Measurements from ENCODE around the gene DCLRE1B. TPM values are rescaled to one million over a fixed set of nuclear protein-coding genes. Genes with fewer than 3 reads are reported as not detected.
A peak's percentile ranks its signal among the peaks of the same experiment; 100 is the strongest.

The DCLRE1B gene
- total RNA-seq, 2 donors from 2014 or later: 13.8 to 17.8 TPM

DNA sequence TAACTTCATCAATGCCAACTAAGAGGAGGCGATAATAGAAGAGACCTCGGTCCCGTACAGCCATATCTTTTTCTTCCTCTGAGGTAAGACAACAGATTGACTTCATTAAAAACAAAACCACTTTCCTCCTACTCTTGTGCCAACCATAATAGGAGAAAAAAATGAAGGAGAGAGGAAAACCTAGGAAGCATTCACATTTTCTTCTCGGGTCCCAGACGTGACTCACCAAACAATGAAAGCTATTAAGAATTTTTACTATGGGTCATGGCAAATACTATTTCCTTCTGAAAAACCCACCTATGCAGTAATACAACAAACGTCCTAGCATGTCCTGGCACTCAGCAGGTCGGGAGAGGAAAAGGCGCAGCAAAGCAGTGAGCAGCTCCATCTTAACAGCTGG, 9.2 kb upstream of the DCLRE1B start:
- Mint-ChIP-seq H3K9me3 (no peaks in the 10 kb centered on the region), H3K36me3 (ENCODE audit: insufficient read depth in 2 of 2) (peaks cover 11 to 22% of the 10 kb centered on the region in 2 donors), H3K27ac (no peak overlapping the region), H3K27me3 (ENCODE audit: low read depth) (no peaks in the 10 kb centered on the region), H3K4me3 (no peak overlapping the region), H3K4me1 (ENCODE audit: low read depth) (peaks cover 34% of the 10 kb centered on the region)
- ATAC-seq (replicated peaks in 1 of 2) (no peak), DNase-seq (no peak)

DNA sequence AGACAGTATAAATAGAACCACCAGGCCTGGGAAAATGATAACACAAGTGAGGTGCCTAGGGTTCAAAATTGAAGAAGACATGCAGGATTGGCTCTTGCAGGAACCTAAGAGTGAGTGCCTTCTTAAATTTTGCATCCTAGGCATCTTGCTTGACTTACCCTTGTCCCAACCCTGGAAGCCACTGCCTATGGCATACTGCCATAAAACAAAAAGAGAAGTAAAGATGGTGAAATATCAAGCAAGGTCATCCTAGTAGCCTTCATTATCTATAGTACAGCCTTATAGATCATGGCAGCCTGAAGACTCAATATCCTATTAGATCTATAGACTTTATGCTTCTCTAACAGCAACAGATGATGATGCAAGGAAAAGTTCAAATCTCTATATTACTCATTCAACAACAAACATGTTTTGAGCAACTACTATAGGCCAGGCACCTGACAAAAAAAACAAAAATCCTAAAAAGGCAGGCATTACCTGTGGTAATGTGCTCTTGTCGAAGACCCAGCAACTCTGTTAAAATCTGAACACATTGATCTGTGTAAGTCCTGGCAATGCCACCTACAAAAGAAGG, 6.8 kb upstream of the DCLRE1B start:
- peak overlapping the region; percentile 94 for H3K27ac Mint-ChIP-seq

GRCh38 chr1:113899111-113899510, 6.0 kb upstream of the DCLRE1B start:
- H3K27me3 Mint-ChIP-seq (ENCODE audit: low read depth): no peaks in the 10 kb centered on the region
- peak overlapping the region; percentile 94 for H3K27ac Mint-ChIP-seq
- H3K9me3 Mint-ChIP-seq: no peaks in the 10 kb centered on the region
- H3K4me3 Mint-ChIP-seq: peak overlapping the region in 1 of 2 donors; percentile 48
- H3K36me3 Mint-ChIP-seq (ENCODE audit: insufficient read depth in 2 of 2): peaks cover 19 to 27% of the 10 kb centered on the region in 2 donors
- H3K4me1 Mint-ChIP-seq (ENCODE audit: low read depth): peaks cover 65% of the 10 kb centered on the region
- ATAC-seq (replicated peaks in 1 of 2) (no peak), DNase-seq (no peak)

More for the DNA sequence above, 6.8 kb upstream of the DCLRE1B start:
- Mint-ChIP-seq H3K4me1 (ENCODE audit: low read depth) (peaks cover 58% of the 10 kb centered on the region), H3K36me3 (ENCODE audit: insufficient read depth in 2 of 2) (peaks cover 15 to 24% of the 10 kb centered on the region in 2 donors), H3K27me3 (ENCODE audit: low read depth) (no peaks in the 10 kb centered on the region), H3K4me3 (peak overlapping the region in 1 of 2 donors; percentile 77), H3K9me3 (no peaks in the 10 kb centered on the region)
- ATAC-seq (replicated peaks in 1 of 2): peak; percentile 70 to 84
- DNase-seq: no peak

- Mint-ChIP-seq H3K9me3 (no peaks in the 10 kb centered on the region), H3K27ac (peak overlapping the region; percentile 87), H3K4me3 (peak overlapping the region in 1 of 2 donors; percentile 98), H3K27me3 (ENCODE audit: low read depth) (no peaks in the 10 kb centered on the region), H3K4me1 (ENCODE audit: low read depth) (peaks cover 67% of the 10 kb centered on the region), H3K36me3 (ENCODE audit: insufficient read depth in 2 of 2) (peaks cover 23 to 26% of the 10 kb centered on the region in 2 donors)
- no peak for ATAC-seq (replicated peaks in 1 of 2)
- no peak for DNase-seq
Observed at GRCh38 chr1:113901191-113901590, 3.9 kb upstream of the DCLRE1B start.

GRCh38 chr1:113903501-113904292, 1.4 kb upstream of the DCLRE1B start:
- peaks cover 72% of the 10 kb centered on the region for H3K4me1 Mint-ChIP-seq (ENCODE audit: low read depth)
- peak overlapping the region; percentile 94 to 98 for H3K4me3 Mint-ChIP-seq
- H3K9me3 Mint-ChIP-seq: no peaks in the 10 kb centered on the region
- peak overlapping the region; percentile 91 for H3K27ac Mint-ChIP-seq
- no peaks in the 10 kb centered on the region for H3K27me3 Mint-ChIP-seq (ENCODE audit: low read depth)
- H3K36me3 Mint-ChIP-seq (ENCODE audit: insufficient read depth in 2 of 2): peaks cover 22 to 24% of the 10 kb centered on the region in 2 donors
- DNase-seq (peak; percentile 11 to 19), ATAC-seq (replicated peaks in 1 of 2) (no peak)

GRCh38 chr1:113904293-113904673, 843 bp upstream of the DCLRE1B start:
- Mint-ChIP-seq H3K4me1 (ENCODE audit: low read depth) (peaks cover 69% of the 10 kb centered on the region), H3K27me3 (ENCODE audit: low read depth) (no peaks in the 10 kb centered on the region), H3K36me3 (ENCODE audit: insufficient read depth in 2 of 2) (peaks cover 22 to 24% of the 10 kb centered on the region in 2 donors), H3K27ac (peak overlapping the region; percentile 91), H3K4me3 (peak overlapping the region; percentile 94 to 98), H3K9me3 (no peaks in the 10 kb centered on the region)
- ATAC-seq (replicated peaks in 1 of 2) (peak in 1 of 2 donors; percentile 35), DNase-seq (no peak)

GRCh38 chr1:113905435-113905861, 322 bp downstream of the DCLRE1B start:
- Mint-ChIP-seq H3K4me3 (peak overlapping the region; percentile 94 to 98), H3K27me3 (ENCODE audit: low read depth) (no peaks in the 10 kb centered on the region), H3K4me1 (ENCODE audit: low read depth) (peaks cover 59% of the 10 kb centered on the region), H3K9me3 (no peaks in the 10 kb centered on the region), H3K27ac (peak overlapping the region; percentile 91), H3K36me3 (ENCODE audit: insufficient read depth in 2 of 2) (peaks cover 18 to 19% of the 10 kb centered on the region in 2 donors)
- DNase-seq (peak in 1 of 2 donors; percentile 39), ATAC-seq (replicated peaks in 1 of 2) (no peak)

GRCh38 chr1:113912594-113913311, 7.6 kb downstream of the DCLRE1B start:
- H3K4me3 Mint-ChIP-seq: no peak overlapping the region
- no peaks in the 10 kb centered on the region for H3K9me3 Mint-ChIP-seq
- H3K36me3 Mint-ChIP-seq (ENCODE audit: insufficient read depth in 2 of 2): peaks cover 6 to 30% of the 10 kb centered on the region in 2 donors
- no peak for DNase-seq
- no peak overlapping the region for H3K27ac Mint-ChIP-seq
- H3K27me3 Mint-ChIP-seq (ENCODE audit: low read depth): no peaks in the 10 kb centered on the region
- no peak for ATAC-seq (replicated peaks in 1 of 2)
- H3K4me1 Mint-ChIP-seq (ENCODE audit: low read depth): peaks cover 25% of the 10 kb centered on the region

GRCh38 chr1:113913312-113913668, 8.2 kb downstream of the DCLRE1B start:
- H3K4me3 Mint-ChIP-seq: no peak overlapping the region
- H3K27me3 Mint-ChIP-seq (ENCODE audit: low read depth): no peaks in the 10 kb centered on the region
- no peak overlapping the region for H3K27ac Mint-ChIP-seq
- no peak for DNase-seq
- H3K9me3 Mint-ChIP-seq: no peaks in the 10 kb centered on the region
- H3K36me3 Mint-ChIP-seq (ENCODE audit: insufficient read depth in 2 of 2): peaks cover 6 to 25% of the 10 kb centered on the region in 2 donors
- ATAC-seq (replicated peaks in 1 of 2): no peak
- peaks cover 25% of the 10 kb centered on the region for H3K4me1 Mint-ChIP-seq (ENCODE audit: low read depth)

DNA sequence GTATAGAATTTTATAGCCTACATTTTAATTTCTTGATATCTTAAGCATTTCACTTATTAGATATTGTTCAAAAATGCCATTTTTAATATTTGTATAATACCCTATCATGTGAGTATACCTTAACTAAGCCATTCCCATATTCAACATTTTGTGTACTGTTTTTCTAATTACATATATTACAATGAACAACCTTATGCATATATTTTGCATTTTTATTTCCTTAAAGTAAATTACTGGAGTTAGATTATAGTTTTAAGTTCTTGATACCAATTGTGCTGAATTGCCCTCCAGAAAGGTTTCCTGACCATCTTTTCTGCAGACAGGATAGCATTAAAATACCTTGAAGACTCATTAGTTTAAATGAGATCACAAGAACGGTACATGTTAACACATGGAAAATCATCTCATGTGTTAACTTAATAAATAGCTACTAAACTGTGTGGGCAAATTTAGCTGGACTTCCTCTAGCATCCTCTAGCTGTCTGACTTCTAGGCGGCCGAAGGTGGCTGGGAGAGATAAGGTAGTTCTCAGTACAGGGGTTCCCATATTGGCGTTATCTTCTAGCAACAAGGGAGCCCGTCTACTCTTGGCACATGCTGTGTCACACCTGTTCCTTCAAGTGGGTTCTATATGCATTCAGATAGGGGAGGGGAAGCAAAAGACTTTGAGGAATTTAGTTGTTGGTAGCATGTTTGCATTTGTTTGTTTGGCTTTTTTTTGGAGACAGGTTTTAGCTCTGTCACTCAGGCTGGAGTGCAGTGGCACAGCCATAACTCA, 8.9 kb downstream of the DCLRE1B start:
- H3K36me3 Mint-ChIP-seq (ENCODE audit: insufficient read depth in 2 of 2): peaks cover 3 to 25% of the 10 kb centered on the region in 2 donors
- no peak overlapping the region for H3K27ac Mint-ChIP-seq
- H3K4me3 Mint-ChIP-seq: no peak overlapping the region
- H3K9me3 Mint-ChIP-seq: no peaks in the 10 kb centered on the region
- ATAC-seq (replicated peaks in 1 of 2) (no peak), DNase-seq (no peak)
- H3K4me1 Mint-ChIP-seq (ENCODE audit: low read depth): peaks cover 22% of the 10 kb centered on the region
- H3K27me3 Mint-ChIP-seq (ENCODE audit: low read depth): no peaks in the 10 kb centered on the region

DNA sequence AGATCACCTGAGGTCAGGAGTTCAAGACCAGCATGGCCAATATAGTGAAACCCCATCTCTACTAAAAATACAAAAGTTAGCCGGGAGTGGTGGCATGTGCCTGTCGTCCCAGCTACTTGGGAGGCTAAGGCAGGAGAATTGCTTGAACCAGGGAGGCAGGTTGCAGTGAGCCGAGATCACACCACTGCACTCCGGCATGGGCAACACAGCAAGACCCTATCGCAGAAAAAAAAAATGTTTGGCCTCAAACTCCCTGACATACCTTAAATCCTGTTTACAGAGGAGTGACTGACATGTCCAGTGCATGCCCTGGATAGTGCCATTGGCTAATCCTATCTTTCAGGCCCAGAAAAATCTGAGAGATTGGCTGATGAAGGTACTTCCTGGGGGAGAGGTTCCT, 11.8 kb downstream of the DCLRE1B start:
- H3K9me3 Mint-ChIP-seq: no peaks in the 10 kb centered on the region
- H3K36me3 Mint-ChIP-seq (ENCODE audit: insufficient read depth in 2 of 2): peaks cover 3 to 11% of the 10 kb centered on the region in 2 donors
- peaks cover 22% of the 10 kb centered on the region for H3K4me1 Mint-ChIP-seq (ENCODE audit: low read depth)
- no peak for ATAC-seq (replicated peaks in 1 of 2)
- no peaks in the 10 kb centered on the region for H3K27me3 Mint-ChIP-seq (ENCODE audit: low read depth)
- DNase-seq: no peak
- no peak overlapping the region for H3K27ac Mint-ChIP-seq
- H3K4me3 Mint-ChIP-seq: no peak overlapping the region

GRCh38 chr1:113917400-113918082, 12.4 kb downstream of the DCLRE1B start:
- Mint-ChIP-seq H3K9me3 (no peaks in the 10 kb centered on the region), H3K36me3 (ENCODE audit: insufficient read depth in 2 of 2) (peaks cover 3 to 11% of the 10 kb centered on the region in 2 donors), H3K27ac (no peak overlapping the region), H3K4me3 (no peak overlapping the region), H3K4me1 (ENCODE audit: low read depth) (peaks cover 22% of the 10 kb centered on the region), H3K27me3 (ENCODE audit: low read depth) (no peaks in the 10 kb centered on the region)
- ATAC-seq (replicated peaks in 1 of 2): peak; percentile 90 to 91
- no peak for DNase-seq

All from activated T-cell treated with anti-CD3 and anti-CD28 coated beads, Interleukin-2, amount 50 U/mL, for 72 hours (primary cell).